Activated T-helper 1 cell treated with anti-CD3 and anti-CD28 coated beads, Interleukin-12 subunit alpha, Interleukin-12 subunit beta, Interleukin-2, Interleukin-4 antibody, amounts not matched to agents 30 ng/mL and 10 ng/mL and 1 ng/mL, durations not matched to agents 14 hours and 24 hours and 36 hours (primary cell): ENCODE measurements around the gene MMP14. TPM values are rescaled to one million over a fixed set of nuclear protein-coding genes. Genes with fewer than 3 reads are reported as not detected.

Experiments
- DNase-seq: peaks from one replicate; pipeline ENCODE4 v3.0.0; 2021; ENCODE audit warnings: low spot score
- H3K27ac Mint-ChIP-seq: one replicate; pipeline ENCODE4 v1.8.0; 2021; ENCODE audit warnings: mild to moderate bottlenecking, mixed read lengths
- H3K27me3 Mint-ChIP-seq: one replicate; pipeline ENCODE4 v1.8.0; 2022; ENCODE audit warnings: mild to moderate bottlenecking, moderate library complexity, mixed read lengths; ENCODE audit not compliant: insufficient read depth
- H3K36me3 Mint-ChIP-seq: one replicate; pipeline ENCODE4 v1.8.0; 2021; ENCODE audit warnings: low read depth, mixed read lengths
- H3K4me1 Mint-ChIP-seq: one replicate; pipeline ENCODE4 v1.8.0; 2021; ENCODE audit warnings: low read depth, mixed read lengths
- H3K4me3 Mint-ChIP-seq: one replicate; pipeline ENCODE4 v1.8.0; 2021; ENCODE audit warnings: mild to moderate bottlenecking, moderate library complexity, mixed read lengths
- H3K9me3 Mint-ChIP-seq: one replicate; pipeline ENCODE4 v1.8.0; 2021; ENCODE audit warnings: mixed read lengths
- intact Hi-C: fragments of 100-400 bp; cut with micrococcal nuclease; formaldehyde crosslinking; loops from one replicate; pipeline ENCODE4 v1.15.1; 2024
- total RNA-seq: library from RNA; stranded (reverse); gene quantifications from 2 replicates; pipeline ENCODE4 v1.2.3, GENCODE V29; 2022

Gene MMP14
- total RNA-seq, 1 donor from 2014 or later = 2.6 TPM

- Mint-ChIP-seq H3K27me3 (peaks cover 5% of the 10 kb centered on the region), H3K9me3 (no peaks in the 10 kb centered on the region), H3K27ac (no peak overlapping the region), H3K4me3 (no peak overlapping the region), H3K36me3 (peaks cover 12% of the 10 kb centered on the region), H3K4me1 (peaks cover 31% of the 10 kb centered on the region)
- no peak for DNase-seq
- intact Hi-C loops = no loop called here
Measured at GRCh38 chr14:22888662-22889061, 52.3 kb downstream of the MMP14 start.

GRCh38 chr14:22890416-22890815 is 54.0 kb downstream of the MMP14 start:
- Mint-ChIP-seq H3K36me3 (peaks cover 16% of the 10 kb centered on the region), H3K4me3 (no peak overlapping the region), H3K27ac (no peak overlapping the region), H3K27me3 (peaks cover 2% of the 10 kb centered on the region), H3K4me1 (peaks cover 31% of the 10 kb centered on the region), H3K9me3 (no peaks in the 10 kb centered on the region)
- DNase-seq = no peak
- intact Hi-C loops = no loop called here

- Mint-ChIP-seq H3K27ac (peak overlapping the region; percentile 54), H3K4me1 (peaks cover 19% of the 10 kb centered on the region)
Measured at GRCh38 chr14:22892488-22892887, 56.1 kb downstream of the MMP14 start.

GRCh38 chr14:22893706-22894105 is 57.3 kb downstream of the MMP14 start:
- intact Hi-C loops = no loop called here
- Mint-ChIP-seq H3K4me3 (no peak overlapping the region), H3K27me3 (no peaks in the 10 kb centered on the region), H3K36me3 (peaks cover 19% of the 10 kb centered on the region), H3K9me3 (no peaks in the 10 kb centered on the region), H3K4me1 (peaks cover 15% of the 10 kb centered on the region), H3K27ac (no peak overlapping the region)
- no peak for DNase-seq

More at GRCh38 chr14:22892488-22892887, 56.1 kb downstream of the MMP14 start:
- no peak for DNase-seq
- peaks cover 16% of the 10 kb centered on the region for H3K36me3 Mint-ChIP-seq
- no peak overlapping the region for H3K4me3 Mint-ChIP-seq
- H3K27me3 Mint-ChIP-seq = no peaks in the 10 kb centered on the region
- no peaks in the 10 kb centered on the region for H3K9me3 Mint-ChIP-seq
- intact Hi-C loops = no loop called here

- Mint-ChIP-seq H3K27me3 (no peaks in the 10 kb centered on the region), H3K36me3 (peaks cover 13% of the 10 kb centered on the region), H3K9me3 (no peaks in the 10 kb centered on the region), H3K27ac (no peak overlapping the region), H3K4me1 (peaks cover 10% of the 10 kb centered on the region), H3K4me3 (no peak overlapping the region)
- intact Hi-C loops = no loop called here
- no peak for DNase-seq
Measured at GRCh38 chr14:22895402-22895801, 59.0 kb downstream of the MMP14 start.

GRCh38 chr14:22896356-22896755 is 60.0 kb downstream of the MMP14 start:
- Mint-ChIP-seq H3K27me3 (no peaks in the 10 kb centered on the region), H3K36me3 (peaks cover 19% of the 10 kb centered on the region), H3K4me1 (peaks cover 18% of the 10 kb centered on the region), H3K9me3 (no peaks in the 10 kb centered on the region), H3K27ac (no peak overlapping the region), H3K4me3 (no peak overlapping the region)
- intact Hi-C loops = no loop called here
- no peak for DNase-seq

- H3K36me3 Mint-ChIP-seq = peaks cover 22% of the 10 kb centered on the region
- intact Hi-C loops = no loop called here
- no peaks in the 10 kb centered on the region for H3K9me3 Mint-ChIP-seq
- DNase-seq = no peak
- no peak overlapping the region for H3K4me3 Mint-ChIP-seq
- H3K4me1 Mint-ChIP-seq = peaks cover 19% of the 10 kb centered on the region
- no peaks in the 10 kb centered on the region for H3K27me3 Mint-ChIP-seq
- H3K27ac Mint-ChIP-seq = no peak overlapping the region
Measured at GRCh38 chr14:22896760-22897159, 60.4 kb downstream of the MMP14 start.

GRCh38 chr14:22897357-22897756 is 61.0 kb downstream of the MMP14 start:
- intact Hi-C loops = no loop called here
- Mint-ChIP-seq H3K27ac (no peak overlapping the region), H3K4me3 (no peak overlapping the region), H3K36me3 (peaks cover 26% of the 10 kb centered on the region), H3K27me3 (no peaks in the 10 kb centered on the region), H3K4me1 (peaks cover 19% of the 10 kb centered on the region), H3K9me3 (no peaks in the 10 kb centered on the region)
- DNase-seq = no peak

Other genes with a start within 250 kb of the MMP14 start
- 228 and 229 TPM in 2 replicates for gene DAD1, start 247.4 kb upstream of the MMP14 start, total RNA-seq
- gene ABHD4, start 238.3 kb upstream of the MMP14 start, total RNA-seq = 13.2 and 13.6 TPM in 2 replicates
- gene OR6J1, start 192.2 kb upstream of the MMP14 start, total RNA-seq = not detected in 2 replicates
- 125 and 127 TPM in 2 replicates for gene OXA1L, start 69.9 kb upstream of the MMP14 start, total RNA-seq
- gene SLC7A7, start 21.1 kb upstream of the MMP14 start, total RNA-seq = 0.61 TPM in 1 of 2 replicates, not detected in the other
- gene MRPL52, start 6.7 kb upstream of the MMP14 start, total RNA-seq = 187 and 196 TPM in 2 replicates
- gene LRP10, start 35.2 kb downstream of the MMP14 start, total RNA-seq = 44.6 and 46.0 TPM in 2 replicates
- 0.39 TPM in 1 of 2 replicates, not detected in the other for gene REM2, start 46.6 kb downstream of the MMP14 start, total RNA-seq
- 86.4 and 90.5 TPM in 2 replicates for gene RBM23, start 82.6 kb downstream of the MMP14 start, total RNA-seq
- gene PRMT5, start 92.8 kb downstream of the MMP14 start, total RNA-seq = 174 and 180 TPM in 2 replicates
- 52.4 and 56.4 TPM in 2 replicates for gene HAUS4, start 120.5 kb downstream of the MMP14 start, total RNA-seq
- 1.8 and 2.7 TPM in 2 replicates for gene AJUBA, start 146.0 kb downstream of the MMP14 start, total RNA-seq
- gene C14orf93, start 173.6 kb downstream of the MMP14 start, total RNA-seq = 6.3 and 7.2 TPM in 2 replicates
- gene PSMB5, start 198.3 kb downstream of the MMP14 start, total RNA-seq = 144 and 148 TPM in 2 replicates
- gene PSMB11, start 205.6 kb downstream of the MMP14 start, total RNA-seq = not detected in 2 replicates
- gene CDH24, start 220.9 kb downstream of the MMP14 start, total RNA-seq = 1.0 and 1.2 TPM in 2 replicates